Left hindlimb (tissue), 1 donor: ENCODE data around the gene ACD.
"Not testable (repeated sequence)": the region's sequence is repeated elsewhere in the genome, so short reads cannot be mapped to it uniquely, and the experiment has no call there.

Experiments
- DNase-seq: peaks from one replicate; pipeline ENCODE4 v3.0.0-alpha.2; 2018

Gene ACD

DNA sequence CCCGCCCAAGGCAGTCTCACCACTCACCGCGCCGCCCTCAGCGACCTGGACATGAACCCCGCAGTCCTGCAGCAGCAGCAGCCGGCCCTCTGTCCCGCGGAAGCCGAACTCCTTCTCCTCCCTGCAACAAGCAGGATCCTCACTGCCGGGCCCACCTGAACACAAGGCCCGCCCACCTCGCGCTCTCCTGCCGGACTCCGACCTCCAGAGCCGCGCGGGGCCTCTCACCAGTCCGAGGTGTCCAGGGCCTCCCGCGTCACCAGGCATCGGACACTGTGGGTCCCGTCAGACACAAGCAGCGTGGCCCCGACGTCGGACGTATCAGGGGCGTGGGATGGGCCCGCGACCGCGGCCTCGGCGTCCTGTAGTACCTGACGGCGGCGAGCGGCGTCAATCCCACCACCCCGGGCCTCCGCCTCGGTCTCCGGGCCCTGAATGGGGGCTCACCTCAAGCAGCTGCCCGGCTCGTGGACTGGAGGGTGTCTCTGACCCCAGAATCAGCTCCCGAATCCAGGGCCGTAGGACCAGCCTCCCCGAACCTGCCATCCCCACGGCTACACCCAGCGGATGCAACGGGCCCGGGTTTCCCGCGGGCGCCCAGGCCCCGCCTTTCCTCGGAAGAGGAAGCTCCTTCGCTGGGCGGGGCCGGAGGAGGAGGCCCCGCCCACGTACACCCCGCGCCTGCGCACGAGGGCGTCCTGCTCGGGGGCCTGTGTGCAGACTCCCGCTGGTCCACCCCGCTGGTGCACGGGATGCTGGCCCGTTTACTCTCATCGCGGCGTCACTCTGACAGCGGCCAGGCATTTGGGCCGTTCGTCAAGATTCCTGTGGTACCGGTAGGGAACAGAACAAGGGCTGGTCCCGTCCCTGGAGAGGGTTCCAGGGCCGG, at the start of gene ACD:
TSS of gene ACD (minus strand) at position 586 of the 889 bp plus-strand sequence. CDS start at position 546, 40 bp downstream.
- peak; percentile 93 for DNase-seq

GRCh38 chr16:67709050-67709449, 49.0 kb upstream of the ACD start:
- no peak for DNase-seq

- DNase-seq, result no peak
Observed at GRCh38 chr16:67708368-67708771, 48.3 kb upstream of the ACD start.

- DNase-seq, result no peak
Observed at GRCh38 chr16:67707790-67708189, 47.7 kb upstream of the ACD start.

DNA sequence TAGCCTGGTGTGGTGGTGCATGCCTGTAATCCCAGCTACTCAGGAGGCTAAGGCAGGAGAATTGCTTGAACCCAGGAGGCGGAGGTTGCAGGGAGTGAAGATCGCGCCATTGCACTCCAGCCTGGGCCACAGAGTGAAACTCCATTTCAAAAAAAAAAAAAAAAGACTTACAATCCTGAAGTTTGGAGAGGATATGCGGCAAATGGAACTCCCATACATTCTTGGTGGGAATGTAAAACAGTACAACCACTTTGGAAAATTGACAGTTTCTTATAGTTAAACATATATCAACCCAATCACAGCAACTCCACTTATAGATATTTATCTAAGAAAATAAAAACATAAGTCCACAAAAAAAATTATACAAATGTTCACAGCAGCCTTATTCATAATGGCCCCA, 47.1 kb upstream of the ACD start:
- DNase-seq, result no peak

DNA sequence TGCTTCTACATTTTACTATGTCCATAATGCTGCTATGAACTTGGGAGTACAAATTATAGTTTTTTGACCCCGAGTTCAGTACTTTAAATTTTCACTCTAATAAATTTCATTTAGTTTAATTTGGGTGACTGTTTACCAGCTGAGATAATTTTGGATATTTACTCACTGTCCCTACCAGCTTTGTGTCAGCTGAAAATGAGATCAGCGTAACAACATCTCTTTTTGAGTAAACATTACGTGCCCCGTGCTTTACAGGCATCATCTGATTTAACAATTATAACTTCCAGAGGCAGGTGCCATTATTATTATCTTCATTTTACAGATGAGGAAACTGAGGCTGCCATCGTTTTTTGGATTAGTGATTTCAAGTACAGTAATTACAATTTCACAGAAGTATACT, 44.0 kb upstream of the ACD start:
- DNase-seq, result no peak

- DNase-seq, result no peak
Observed at GRCh38 chr16:67703626-67704025, 43.6 kb upstream of the ACD start.

DNA sequence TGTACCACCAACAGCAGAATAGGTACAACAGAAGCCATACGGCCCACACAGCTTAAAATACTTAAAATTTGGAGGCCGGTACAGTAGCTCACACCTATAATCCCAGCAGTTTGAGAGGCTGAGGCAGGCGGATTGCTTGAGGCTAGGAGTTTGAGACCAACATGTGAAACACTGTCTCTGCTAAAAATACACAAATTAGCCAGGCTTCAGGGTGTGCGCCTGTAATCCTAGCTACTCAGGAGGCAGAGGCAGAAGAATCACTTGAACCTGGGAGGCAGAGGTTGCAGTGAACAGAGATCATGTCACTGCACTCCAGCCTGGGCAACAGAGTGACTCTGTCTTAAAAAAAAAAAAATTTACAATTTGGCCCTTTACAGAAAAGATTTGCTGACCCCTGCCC, 42.1 kb upstream of the ACD start:
- no peak for DNase-seq

DNA sequence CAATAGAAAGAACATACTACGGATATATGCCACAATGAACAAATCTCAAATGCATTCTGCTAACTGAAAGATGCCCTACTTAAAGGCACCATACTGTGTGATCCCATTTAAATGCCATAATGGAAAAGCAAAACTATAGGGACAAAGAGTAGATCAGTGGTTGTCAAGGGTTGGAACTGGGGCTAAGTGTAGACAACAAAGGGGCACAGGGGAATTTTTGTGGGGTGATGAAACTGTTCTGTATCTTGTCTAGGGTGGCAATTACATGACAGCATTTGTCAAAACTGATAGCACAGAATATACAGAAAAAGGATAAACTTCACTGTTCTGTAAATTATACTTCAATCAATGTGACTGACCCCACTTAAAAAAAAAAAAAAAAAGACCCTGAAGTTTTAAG, 41.4 kb upstream of the ACD start:
- no peak for DNase-seq

GRCh38 chr16:67699265-67699664, 39.2 kb upstream of the ACD start:
- DNase-seq, result no peak

GRCh38 chr16:67697422-67698185, 37.5 kb upstream of the ACD start:
- DNase-seq, result no peak

- DNase-seq, result no peak
Observed at GRCh38 chr16:67694611-67695010, 34.6 kb upstream of the ACD start.

GRCh38 chr16:67693517-67694285, 33.6 kb upstream of the ACD start:
- not testable (repeated sequence) for DNase-seq

DNA sequence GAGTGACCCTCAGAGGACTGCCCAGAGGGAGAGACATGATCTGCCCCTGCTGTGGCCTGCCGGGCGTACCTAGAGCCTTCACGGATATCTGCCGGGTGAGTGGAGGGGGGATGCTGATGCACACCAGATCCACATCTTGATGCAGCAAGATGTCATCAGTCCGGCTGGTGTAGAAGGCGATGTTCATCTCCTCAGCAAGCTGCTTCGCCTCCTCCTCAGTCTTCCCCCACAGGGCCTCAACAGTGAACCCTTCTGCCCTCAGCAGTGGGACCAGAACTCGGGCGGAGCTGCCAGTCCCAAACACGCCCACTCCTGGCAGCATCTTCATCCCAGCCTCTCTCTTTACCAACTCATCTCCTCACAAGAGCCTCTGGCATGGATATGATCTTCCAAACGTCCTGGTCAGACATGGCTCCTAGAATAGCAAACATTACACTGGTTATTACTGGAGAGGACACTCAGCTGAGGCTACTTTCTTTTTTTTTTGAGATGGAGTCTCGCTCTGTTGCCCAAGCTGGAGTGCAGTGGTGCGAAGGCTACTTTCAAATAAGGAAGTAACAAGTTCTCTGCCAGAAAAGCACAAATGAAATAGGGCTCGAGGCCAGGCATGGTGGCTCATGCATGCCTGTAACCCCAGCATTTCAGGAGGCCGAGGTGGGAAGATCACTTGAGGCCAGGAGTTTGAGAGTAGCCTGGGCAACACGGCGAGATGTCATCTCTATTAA, 25.5 kb upstream of the ACD start:
- no peak for DNase-seq

GRCh38 chr16:67683767-67684166, 23.7 kb upstream of the ACD start:
- no peak for DNase-seq

DNA sequence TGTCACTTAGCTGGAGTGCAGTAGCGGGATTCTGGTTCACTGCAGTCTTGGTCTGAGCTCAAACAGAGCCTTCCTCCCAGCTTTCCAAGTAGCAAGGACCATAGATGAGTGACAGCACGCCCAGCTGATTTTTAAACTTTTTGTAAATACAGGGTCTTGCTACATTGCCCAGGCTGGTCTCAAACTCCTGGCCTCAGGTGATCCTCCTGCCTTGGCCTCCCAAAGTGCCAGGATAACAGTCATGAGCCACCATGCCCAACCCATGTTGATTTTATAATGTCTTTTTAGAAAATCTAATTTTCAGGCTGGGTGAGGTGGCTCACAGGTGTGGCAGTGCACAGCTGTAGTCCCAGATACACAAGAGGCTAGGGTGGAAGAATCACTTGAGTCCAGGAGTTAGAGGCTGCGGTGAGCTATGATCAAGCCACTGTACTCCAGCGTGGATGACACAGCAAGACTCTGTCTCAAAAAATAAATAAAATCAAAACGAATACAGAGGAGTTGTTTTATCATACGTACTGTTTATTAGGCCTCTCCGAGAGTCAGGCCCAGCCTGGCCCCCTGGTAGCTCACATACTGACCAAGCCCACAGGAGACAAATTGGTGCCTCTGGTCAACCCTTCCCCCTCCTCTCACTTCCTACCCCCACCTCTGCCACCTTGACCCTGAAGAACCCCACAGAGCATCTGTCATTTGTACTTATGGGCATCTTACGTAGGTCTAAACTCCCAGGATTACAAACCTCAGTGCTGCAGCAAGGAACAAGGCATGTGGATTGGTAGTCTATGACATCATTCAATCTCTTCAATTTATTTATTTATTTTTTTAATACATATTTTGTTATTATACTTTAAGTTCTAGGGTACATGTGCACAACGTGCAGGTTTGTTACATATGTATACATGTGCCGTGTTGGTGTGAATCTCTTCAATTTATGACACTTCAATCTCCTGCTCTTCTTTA, 20.2 kb upstream of the ACD start:
- no peak for DNase-seq

DNA sequence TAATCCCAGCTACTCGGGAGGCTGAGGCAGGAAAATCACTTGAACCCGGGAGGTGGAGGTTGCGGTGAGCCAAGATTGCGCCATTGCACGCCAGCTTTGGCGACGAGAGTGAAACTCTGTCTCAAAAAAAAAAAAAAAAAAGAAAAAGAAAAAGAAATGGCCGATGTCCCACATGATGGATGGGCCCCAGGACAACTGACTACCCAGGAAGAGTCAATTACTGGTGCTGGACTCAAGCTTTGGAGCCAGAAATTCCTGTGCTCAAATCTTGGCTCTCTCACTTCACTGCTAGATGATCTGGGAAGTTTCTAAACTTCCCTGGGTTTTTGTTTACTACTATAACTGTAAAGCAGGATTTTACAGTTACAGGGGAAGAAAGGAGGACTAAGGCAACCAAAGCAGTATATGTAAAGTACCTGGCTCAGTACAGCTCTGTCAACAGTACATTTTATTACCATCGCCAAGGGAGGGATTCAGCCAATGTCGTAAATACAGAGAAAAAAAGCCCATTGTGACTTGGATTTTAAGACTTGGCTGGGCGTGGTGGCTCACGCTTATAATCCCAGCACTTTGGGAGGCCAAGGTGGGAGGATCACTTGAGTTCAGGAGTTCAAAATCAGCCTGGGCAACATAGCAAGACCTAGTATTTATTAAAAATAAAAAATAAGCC, 18.4 kb upstream of the ACD start:
- no peak for DNase-seq

GRCh38 chr16:67677712-67678111, 17.7 kb upstream of the ACD start:
- DNase-seq, result no peak

GRCh38 chr16:67676939-67677338, 16.9 kb upstream of the ACD start:
- DNase-seq, result no peak

- no peak for DNase-seq
Observed at GRCh38 chr16:67676516-67676915, 16.5 kb upstream of the ACD start.

DNA sequence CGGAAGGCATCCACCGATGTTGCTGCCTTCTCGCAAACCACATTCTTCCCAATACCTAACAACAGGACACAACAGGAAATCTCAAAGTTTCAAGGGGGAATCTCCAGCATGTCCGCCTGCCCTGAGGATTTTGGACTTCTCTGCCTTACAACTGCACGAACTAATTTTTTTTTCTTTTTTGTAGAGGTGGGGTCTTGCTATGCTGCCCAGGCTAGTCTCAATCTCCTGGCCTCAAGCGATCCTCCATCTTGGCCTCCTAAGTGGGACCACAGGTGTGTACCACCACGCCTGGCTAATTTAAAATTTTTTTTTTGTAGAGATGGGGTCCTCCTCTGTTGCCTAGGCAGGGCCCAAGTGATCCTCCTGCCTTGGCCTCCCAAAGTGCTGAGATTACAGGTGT, 15.9 kb upstream of the ACD start:
- DNase-seq, result no peak
